Glomerular endothelial cell (primary cell): ENCODE measurements around the gene AGMO. TPM values are rescaled to one million over a fixed set of nuclear protein-coding genes. Genes with fewer than 3 reads are reported as not detected.

Experiments
- DNase-seq: peaks from one replicate; pipeline ENCODE4 v3.0.0-alpha.2; 2011; ENCODE audit warnings: low read depth, low spot score; ENCODE audit errors: extremely low read depth
- total RNA-seq: library from RNA; depleted of rRNA; stranded (reverse); fragments of >200 nt; gene quantifications from 2 replicates; pipeline ENCODE4 v1.2.3, GENCODE V29; 2015

AGMO gene
- total RNA-seq, 1 donor from 2014 or later, result not detected

GRCh38 chr7:15166620-15167019, 395.2 kb downstream of the AGMO start:
- no peak for DNase-seq

- no peak for DNase-seq
Measured at GRCh38 chr7:15159261-15159660, 402.6 kb downstream of the AGMO start.

GRCh38 chr7:15158141-15158810, 403.5 kb downstream of the AGMO start:
- peak; percentile 33 for DNase-seq

Other genes starting within 250 kb of the AGMO start
- 0.68 and 1.3 TPM in 2 replicates for gene MEOX2, start 124.7 kb upstream of the AGMO start, total RNA-seq